MCF 10A (cell line): ENCODE data around the gene ZBTB44. TPM values are rescaled to one million over a fixed set of nuclear protein-coding genes. Genes with fewer than 3 reads are reported as not detected.
"Not testable (repeated sequence)": the region's sequence is repeated elsewhere in the genome, so short reads cannot be mapped to it uniquely, and the experiment has no call there.

Source experiments
- BruUV-seq: library from RNA; stranded (reverse); fragments of 400-500 nt; replicated peaks from 2 replicates; lab custom pipeline; 2021; lab: Mats Ljungman, UMichigan
- CTCF ChIA-PET: fragments of 300-600 bp; sonication (Branson Sonifier 250); formaldehyde crosslinking; extraction: SDS; loops from one replicate; lab custom pipeline; 2021; ENCODE audit warnings: antibody characterized with exemption, inconsistent platforms; lab: Yijun Ruan, JAX
- POLR2A ChIA-PET: fragments of 300-600, 350-650 bp; sonication (Branson Sonifier 250); formaldehyde crosslinking; extraction: SDS; loops from one replicate; lab custom pipeline; 2020; ENCODE audit warnings: antibody characterized with exemption, inconsistent platforms; lab: Yijun Ruan, JAX
- DNase-seq: peaks from one replicate; pipeline ENCODE4 v3.0.0-alpha.2; 2018; ENCODE audit not compliant: unreplicated experiment
- H3K27ac Mint-ChIP-seq: one replicate; pipeline ENCODE4 v1.8.0; 2022; ENCODE audit warnings: mild to moderate bottlenecking, low read depth, mixed read lengths; ENCODE audit not compliant: unreplicated experiment
- H3K27me3 Mint-ChIP-seq: one replicate; pipeline ENCODE4 v1.8.0; 2022; ENCODE audit warnings: mixed read lengths; ENCODE audit not compliant: insufficient read depth, unreplicated experiment
- H3K36me3 Mint-ChIP-seq: one replicate; pipeline ENCODE4 v1.8.0; 2022; ENCODE audit warnings: mild to moderate bottlenecking, moderate library complexity, mixed read lengths; ENCODE audit not compliant: insufficient read depth, unreplicated experiment
- H3K4me1 Mint-ChIP-seq: one replicate; pipeline ENCODE4 v1.8.0; 2022; ENCODE audit warnings: mixed read lengths; ENCODE audit not compliant: insufficient read depth, unreplicated experiment
- H3K4me3 Mint-ChIP-seq: one replicate; pipeline ENCODE4 v1.8.0; 2022; ENCODE audit warnings: mild to moderate bottlenecking, moderate library complexity, mixed read lengths; ENCODE audit not compliant: unreplicated experiment
- H3K9me3 Mint-ChIP-seq: one replicate; pipeline ENCODE4 v1.8.0; 2022; ENCODE audit warnings: mixed read lengths; ENCODE audit not compliant: unreplicated experiment
- intact Hi-C: fragments of 100-400 bp; cut with micrococcal nuclease; formaldehyde crosslinking; loops from 2 replicates; pipeline ENCODE4 v1.14.1; 2022
- total RNA-seq: library from RNA; stranded (reverse); gene quantifications from 2 replicates; pipeline ENCODE4 v1.2.3, GENCODE V29; 2022
- TF ChIP-seq, protein P1 (sequence below): fragments of 200-600 bp; IDR thresholded peaks from one replicate; pipeline ENCODE4 v1.8.0; 2022; ENCODE audit warnings: antibody characterized with exemption, mild to moderate bottlenecking; ENCODE audit not compliant: unreplicated experiment

ZBTB44 gene
- total RNA-seq, 1 experiment from 2014 or later = 28.5 TPM

GRCh38 chr11:130246738-130247137 lies 68.0 kb downstream of the ZBTB44 start:
- Mint-ChIP-seq H3K4me3 (no peak overlapping the region), H3K27me3 (no peaks in the 10 kb centered on the region), H3K4me1 (peaks cover 6% of the 10 kb centered on the region), H3K36me3 (peaks cover 13% of the 10 kb centered on the region), H3K9me3 (peaks cover 2% of the 10 kb centered on the region), H3K27ac (no peak overlapping the region)
- TF ChIP-seq, protein P1, sequence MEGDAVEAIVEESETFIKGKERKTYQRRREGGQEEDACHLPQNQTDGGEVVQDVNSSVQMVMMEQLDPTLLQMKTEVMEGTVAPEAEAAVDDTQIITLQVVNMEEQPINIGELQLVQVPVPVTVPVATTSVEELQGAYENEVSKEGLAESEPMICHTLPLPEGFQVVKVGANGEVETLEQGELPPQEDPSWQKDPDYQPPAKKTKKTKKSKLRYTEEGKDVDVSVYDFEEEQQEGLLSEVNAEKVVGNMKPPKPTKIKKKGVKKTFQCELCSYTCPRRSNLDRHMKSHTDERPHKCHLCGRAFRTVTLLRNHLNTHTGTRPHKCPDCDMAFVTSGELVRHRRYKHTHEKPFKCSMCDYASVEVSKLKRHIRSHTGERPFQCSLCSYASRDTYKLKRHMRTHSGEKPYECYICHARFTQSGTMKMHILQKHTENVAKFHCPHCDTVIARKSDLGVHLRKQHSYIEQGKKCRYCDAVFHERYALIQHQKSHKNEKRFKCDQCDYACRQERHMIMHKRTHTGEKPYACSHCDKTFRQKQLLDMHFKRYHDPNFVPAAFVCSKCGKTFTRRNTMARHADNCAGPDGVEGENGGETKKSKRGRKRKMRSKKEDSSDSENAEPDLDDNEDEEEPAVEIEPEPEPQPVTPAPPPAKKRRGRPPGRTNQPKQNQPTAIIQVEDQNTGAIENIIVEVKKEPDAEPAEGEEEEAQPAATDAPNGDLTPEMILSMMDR = no peak
- ChIA-PET CTCF (no interaction called here), POLR2A (no interaction called here)
- DNase-seq = peak; percentile 4
- intact Hi-C loops = no loop called here
- no TSS peak for BruUV-seq

DNA sequence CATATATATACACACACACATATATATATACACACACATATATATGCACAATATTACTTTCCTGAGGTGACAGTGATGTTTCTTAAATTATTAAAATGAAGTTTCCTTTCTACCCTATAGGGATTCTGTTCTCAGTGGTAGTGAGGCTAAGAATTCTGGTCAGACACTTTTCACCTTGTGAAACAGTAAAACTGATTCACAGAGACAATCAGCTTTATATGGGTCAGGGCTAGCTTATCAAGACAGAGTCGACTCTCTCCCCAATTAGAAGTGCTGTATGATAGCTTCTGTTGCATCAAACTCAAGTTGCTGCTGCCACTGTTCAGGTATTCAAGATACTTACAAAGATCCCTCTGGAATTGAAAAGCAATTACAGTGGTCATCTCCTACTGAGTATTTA lies 68.4 kb downstream of the ZBTB44 start:
- no peak overlapping the region for H3K4me3 Mint-ChIP-seq
- POLR2A ChIA-PET = no interaction called here
- H3K36me3 Mint-ChIP-seq = peaks cover 18% of the 10 kb centered on the region
- intact Hi-C loops = no loop called here
- DNase-seq = no peak
- peaks cover 6% of the 10 kb centered on the region for H3K4me1 Mint-ChIP-seq
- H3K27me3 Mint-ChIP-seq = no peaks in the 10 kb centered on the region
- CTCF ChIA-PET = interaction anchor here (0.9 kb wide), 1 partner anchor 55 kb away, joined by 3 read pairs; no protein-coding TSS in a partner anchor
- BruUV-seq = no TSS peak
- TF ChIP-seq, protein P1 = no peak
- no peak overlapping the region for H3K27ac Mint-ChIP-seq
- no peaks in the 10 kb centered on the region for H3K9me3 Mint-ChIP-seq

DNA sequence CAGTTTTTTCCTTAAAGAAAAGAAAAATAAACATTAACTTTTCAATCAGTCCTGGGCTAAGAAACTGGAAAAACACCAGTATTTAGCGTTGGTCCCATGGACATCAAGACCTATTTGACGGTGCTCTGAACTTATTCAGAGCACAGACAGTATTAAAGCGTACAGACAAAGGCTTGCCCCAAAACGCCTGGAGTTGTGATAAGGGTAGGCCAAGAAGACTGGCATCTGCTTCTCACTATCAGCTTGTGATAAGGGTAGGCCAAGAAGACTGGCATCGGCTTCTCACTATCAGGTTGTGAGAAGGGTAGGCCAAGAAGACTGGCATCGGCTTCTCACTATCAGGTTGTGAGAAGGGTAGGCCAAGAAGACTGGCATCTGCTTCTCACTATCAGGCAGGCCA lies 69.3 kb downstream of the ZBTB44 start:
- H3K4me1 Mint-ChIP-seq, H3K9me3 Mint-ChIP-seq, H3K4me3 Mint-ChIP-seq, H3K27ac Mint-ChIP-seq, intact Hi-C loops, POLR2A ChIA-PET, BruUV-seq, DNase-seq, H3K27me3 Mint-ChIP-seq: not testable (repeated sequence)
- CTCF ChIA-PET = interaction anchor here (0.9 kb wide), 1 partner anchor 56 kb away, joined by 3 read pairs; no protein-coding TSS in a partner anchor
- peaks cover 18% of the 10 kb centered on the region for H3K36me3 Mint-ChIP-seq

DNA sequence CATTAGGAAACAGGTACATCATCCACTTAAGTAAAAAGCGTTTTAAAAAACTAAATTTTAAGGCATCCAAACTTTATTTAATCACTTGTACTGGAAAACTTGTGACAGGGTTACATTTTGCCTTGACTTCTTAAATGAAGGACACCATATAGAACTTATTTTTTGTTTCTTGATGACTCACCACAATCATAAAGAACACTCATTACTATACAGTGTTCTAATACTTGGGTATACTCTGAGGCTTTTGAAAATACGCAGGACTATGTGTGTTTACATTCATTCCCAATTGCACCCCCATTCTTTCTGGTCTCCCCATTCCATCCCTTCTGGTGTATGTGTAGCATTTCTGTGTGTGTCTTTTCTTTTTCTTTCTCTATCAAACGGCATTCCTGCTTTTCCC lies 69.9 kb downstream of the ZBTB44 start:
- ChIA-PET CTCF (no interaction called here), POLR2A (no interaction called here)
- Mint-ChIP-seq H3K9me3 (no peaks in the 10 kb centered on the region), H3K27me3 (no peaks in the 10 kb centered on the region), H3K4me1 (peaks cover 6% of the 10 kb centered on the region), H3K27ac (no peak overlapping the region), H3K4me3 (no peak overlapping the region), H3K36me3 (peaks cover 20% of the 10 kb centered on the region)
- no TSS peak for BruUV-seq
- TF ChIP-seq, protein P1 = no peak
- intact Hi-C loops = no loop called here
- DNase-seq = no peak

DNA sequence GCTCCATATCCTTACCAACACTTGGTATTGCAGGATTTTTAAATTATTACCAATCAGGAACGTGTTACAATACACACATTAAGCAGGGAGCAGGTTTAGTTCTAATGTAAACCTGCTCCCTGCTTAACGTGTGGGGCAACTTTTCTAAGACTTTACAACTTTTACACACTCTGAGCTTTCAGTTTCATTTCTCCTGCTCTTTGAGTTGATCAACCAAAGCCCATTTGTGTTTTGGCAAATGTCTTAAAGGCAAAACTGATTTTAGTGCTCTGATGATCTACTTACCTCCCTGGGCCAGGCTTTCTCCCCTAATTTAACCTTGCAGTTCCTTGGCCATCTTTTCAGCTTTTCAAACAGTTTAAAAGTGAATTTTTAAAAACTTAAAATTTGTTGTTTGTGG lies 70.9 kb downstream of the ZBTB44 start:
- H3K36me3 Mint-ChIP-seq = peaks cover 28% of the 10 kb centered on the region
- H3K4me1 Mint-ChIP-seq = peaks cover 6% of the 10 kb centered on the region
- TF ChIP-seq, protein P1 = no peak
- no peaks in the 10 kb centered on the region for H3K27me3 Mint-ChIP-seq
- no peaks in the 10 kb centered on the region for H3K9me3 Mint-ChIP-seq
- no TSS peak for BruUV-seq
- H3K27ac Mint-ChIP-seq = no peak overlapping the region
- no peak for DNase-seq
- intact Hi-C loops = no loop called here
- no peak overlapping the region for H3K4me3 Mint-ChIP-seq
- POLR2A ChIA-PET = no interaction called here
- CTCF ChIA-PET = interaction anchor here (0.7 to 1.2 kb wide), 3 partner anchors 14 to 626 kb away, joined by 3 read pairs; no protein-coding TSS in a partner anchor
